Uterine smooth muscle cell (primary cell): Measurements from ENCODE around the gene PLCH1. TPM values are rescaled to one million over a fixed set of nuclear protein-coding genes. Genes with fewer than 3 reads are reported as not detected.

ENCODE experiments used
- total RNA-seq: library from RNA; depleted of rRNA; stranded (reverse); fragments of >200 nt; gene quantifications from 2 replicates; pipeline ENCODE4 v1.2.3, GENCODE V29; 2014

Gene PLCH1, protein sequence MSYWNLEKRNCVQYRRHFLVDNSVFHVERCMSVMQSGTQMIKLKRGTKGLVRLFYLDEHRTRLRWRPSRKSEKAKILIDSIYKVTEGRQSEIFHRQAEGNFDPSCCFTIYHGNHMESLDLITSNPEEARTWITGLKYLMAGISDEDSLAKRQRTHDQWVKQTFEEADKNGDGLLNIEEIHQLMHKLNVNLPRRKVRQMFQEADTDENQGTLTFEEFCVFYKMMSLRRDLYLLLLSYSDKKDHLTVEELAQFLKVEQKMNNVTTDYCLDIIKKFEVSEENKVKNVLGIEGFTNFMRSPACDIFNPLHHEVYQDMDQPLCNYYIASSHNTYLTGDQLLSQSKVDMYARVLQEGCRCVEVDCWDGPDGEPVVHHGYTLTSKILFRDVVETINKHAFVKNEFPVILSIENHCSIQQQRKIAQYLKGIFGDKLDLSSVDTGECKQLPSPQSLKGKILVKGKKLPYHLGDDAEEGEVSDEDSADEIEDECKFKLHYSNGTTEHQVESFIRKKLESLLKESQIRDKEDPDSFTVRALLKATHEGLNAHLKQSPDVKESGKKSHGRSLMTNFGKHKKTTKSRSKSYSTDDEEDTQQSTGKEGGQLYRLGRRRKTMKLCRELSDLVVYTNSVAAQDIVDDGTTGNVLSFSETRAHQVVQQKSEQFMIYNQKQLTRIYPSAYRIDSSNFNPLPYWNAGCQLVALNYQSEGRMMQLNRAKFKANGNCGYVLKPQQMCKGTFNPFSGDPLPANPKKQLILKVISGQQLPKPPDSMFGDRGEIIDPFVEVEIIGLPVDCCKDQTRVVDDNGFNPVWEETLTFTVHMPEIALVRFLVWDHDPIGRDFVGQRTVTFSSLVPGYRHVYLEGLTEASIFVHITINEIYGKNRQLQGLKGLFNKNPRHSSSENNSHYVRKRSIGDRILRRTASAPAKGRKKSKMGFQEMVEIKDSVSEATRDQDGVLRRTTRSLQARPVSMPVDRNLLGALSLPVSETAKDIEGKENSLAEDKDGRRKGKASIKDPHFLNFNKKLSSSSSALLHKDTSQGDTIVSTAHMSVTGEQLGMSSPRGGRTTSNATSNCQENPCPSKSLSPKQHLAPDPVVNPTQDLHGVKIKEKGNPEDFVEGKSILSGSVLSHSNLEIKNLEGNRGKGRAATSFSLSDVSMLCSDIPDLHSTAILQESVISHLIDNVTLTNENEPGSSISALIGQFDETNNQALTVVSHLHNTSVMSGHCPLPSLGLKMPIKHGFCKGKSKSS (N-terminal part only)
- total RNA-seq: 0.11 and 0.12 TPM in 2 replicates

DNA sequence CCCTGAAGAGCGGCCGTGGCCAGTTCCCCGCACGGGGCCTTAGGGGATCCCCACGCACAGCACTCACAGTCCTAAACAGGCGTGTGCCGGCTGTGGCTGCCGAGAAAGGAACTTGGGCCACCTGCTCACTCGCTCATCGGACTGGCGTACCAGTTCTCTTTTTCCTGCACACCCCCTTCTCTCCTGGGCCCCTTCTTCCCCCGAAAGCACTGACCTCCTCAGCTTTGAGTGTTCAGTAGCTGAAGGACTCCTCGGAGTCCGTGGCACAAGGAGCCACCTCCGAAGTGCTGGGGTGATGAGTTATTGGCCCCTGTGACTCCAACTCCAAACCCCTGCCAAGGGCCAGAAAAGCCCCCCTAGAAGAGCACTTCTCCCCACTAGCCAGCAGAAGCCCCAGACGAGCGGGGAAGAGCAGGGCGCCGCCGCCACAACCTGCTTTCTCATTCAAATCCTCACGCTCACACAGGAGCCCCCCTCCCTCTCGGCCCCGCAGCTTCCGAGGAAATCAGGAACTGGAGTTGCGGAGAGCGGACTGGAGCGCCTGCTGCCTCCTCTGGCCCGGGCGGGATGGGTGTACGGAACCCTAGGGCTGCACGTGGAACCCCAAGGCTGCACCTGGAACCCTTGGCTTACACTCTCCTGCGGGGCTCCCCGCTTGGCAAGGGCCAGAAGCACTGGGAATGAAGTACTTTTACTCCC lies at the start of gene PLCH1:
TSS of gene PLCH1 (minus strand) at position 446 of the 699 bp plus-strand sequence. CDS start 40,847 bp downstream, outside the sequence.

Other genes with a start within 250 kb of the PLCH1 start
- 3.8 and 4.4 TPM in 2 replicates for gene C3orf33, start 61.2 kb upstream of the PLCH1 start, total RNA-seq
- gene SLC33A1, start 109.4 kb upstream of the PLCH1 start, total RNA-seq: 40.8 and 67.2 TPM in 2 replicates
- gene GMPS, start 125.6 kb upstream of the PLCH1 start, total RNA-seq: 58.7 and 104 TPM in 2 replicates